Right lobe of liver (tissue), 6 donors: ENCODE measurements around the gene S100A12. TPM values are rescaled to one million over a fixed set of nuclear protein-coding genes. Genes with fewer than 3 reads are reported as not detected.

Experiments used
- ATAC-seq, 4 donors: fragments of 200-7000 bp; cut with Tn5 transposase; one replicate each; pipeline ENCODE4 v1.9.1; 2020; ENCODE audit warnings: mild to moderate bottlenecking in 4 of 4, moderate library complexity in 4 of 4
- DNase-seq, 3 donors: peaks; one replicate each; pipeline ENCODE4 v3.0.0-alpha.2; 2020
- H3K27ac ChIP-seq, 3 donors: fragments of 200-600 bp; one replicate each; pipeline ENCODE4 v1.8.0; 2022
- H3K27me3 ChIP-seq, 2 donors: fragments of 200-600 bp; one replicate each; pipeline ENCODE4 v1.8.0; 2022
- H3K36me3 ChIP-seq, 4 donors: fragments of 200-600 bp; sonication (generic) in 1 of 4; one replicate each; pipeline versions ENCODE4 v1.5.1 to v1.8.0; 2017 to 2022; ENCODE audit warnings: control low read depth in 1 of 4
- H3K4me1 ChIP-seq, 4 donors: fragments of 200-600 bp; sonication (generic) in 1 of 4; one replicate each; pipeline versions ENCODE4 v1.5.1 to v1.8.0; 2017 to 2022; ENCODE audit warnings: control low read depth in 1 of 4
- H3K4me3 ChIP-seq, 3 donors: fragments of 200-600 bp; one replicate each; pipeline ENCODE4 v1.8.0; 2022
- H3K9me3 ChIP-seq, 4 donors: fragments of 200-600 bp; sonication (generic) in 1 of 4; one replicate each; pipeline versions ENCODE4 v1.5.1 to v1.8.0; 2017 to 2022; ENCODE audit warnings: control low read depth in 1 of 4
- CTCF ChIP-seq, 4 donors: fragments of 200-600 bp in 3 of 4; fragments of 450-650 bp in 1 of 4; IDR thresholded peaks; one replicate each; pipeline versions ENCODE4 v1.5.1 to v1.8.0; 2016 to 2022; ENCODE audit warnings: antibody characterized with exemption in 4 of 4, mild to moderate bottlenecking in 2 of 4
- POLR2A ChIP-seq: fragments of 450-650 bp; IDR thresholded peaks from one replicate; pipeline ENCODE4 v1.6.1; 2017; ENCODE audit warnings: antibody characterized with exemption, mild to moderate bottlenecking
- WGBS: methylation state at CpG from one replicate; pipeline ENCODE4 v1.1.6; 2018; ENCODE audit warnings: low coverage, low lambda C conversion rate; ENCODE audit not compliant: insufficient coverage; ENCODE audit errors: missing lambda C conversion rate; 5-methylcytosine and 5-hydroxymethylcytosine counted together
- intact Hi-C, 2 donors: fragments of 100-400 bp; cut with DNase I; formaldehyde crosslinking; loops; one replicate each; pipeline versions ENCODE4 v1.11.2 to v1.14.1; 2022
- total RNA-seq, 6 experiments: library from RNA; depleted of rRNA in 2 of 6; stranded (reverse); fragments of >200 nt in 2 of 6; fragmentation: NEBNext Ultra II Directional in 3 of 6; extraction: Animal tissue kit (Norgen Biotek cat#: 25700) in 3 of 6; gene quantifications; one replicate each; pipeline versions ENCODE4 v1.1.0 to v1.2.4, GENCODE V29; 2016 to 2023
- donor health status: DM: no; HTN: yes; CAD: no.
- donor health status: DM: no; HTN: no; CAD: no.
- donor health status: DM: no; HTN: no; CAD: no.
- donor health status: DM: no; HTN: yes; CAD: no.
- donor health status: DM: no; HTN: yes; CAD: no.

Gene S100A12
- total RNA-seq, 6 experiments from 2014 or later: 1.5 to 3.8 (median 3.0) TPM

GRCh38 chr1:153364766-153365666 is 10.4 kb downstream of the S100A12 start:
- no peak for TF ChIP-seq CTCF (IDR thresholded peaks at IDR 0.05)
- TF ChIP-seq POLR2A: no peak
- Histone ChIP-seq H3K36me3 (no peaks in the 10 kb centered on the region), H3K27ac (no peak overlapping the region), H3K4me3 (no peak overlapping the region), H3K27me3 (no peaks in the 10 kb centered on the region), H3K4me1 (no peaks in the 10 kb centered on the region), H3K9me3 (no peaks in the 10 kb centered on the region)
- no peak for ATAC-seq
- intact Hi-C loops: no loop called here
- 58% methylated on average over 12 of the region's 12 CpGs for WGBS
- peak in 1 of 3 donors; percentile 45 for DNase-seq

- ATAC-seq (no peak), DNase-seq (no peak)
- H3K27ac ChIP-seq: no peak overlapping the region
- intact Hi-C loops: no loop called here
- no peaks in the 10 kb centered on the region for H3K27me3 ChIP-seq
- TF ChIP-seq CTCF (IDR thresholded peaks at IDR 0.05) (no peak), POLR2A (no peak)
- no peaks in the 10 kb centered on the region for H3K4me1 ChIP-seq
- H3K36me3 ChIP-seq: no peaks in the 10 kb centered on the region
- no peaks in the 10 kb centered on the region for H3K9me3 ChIP-seq
- no peak overlapping the region for H3K4me3 ChIP-seq
Measured at GRCh38 chr1:153364156-153364555, 11.3 kb downstream of the S100A12 start.

GRCh38 chr1:153363641-153364040 is 11.8 kb downstream of the S100A12 start:
- Histone ChIP-seq H3K9me3 (no peaks in the 10 kb centered on the region), H3K27me3 (no peaks in the 10 kb centered on the region), H3K36me3 (no peaks in the 10 kb centered on the region), H3K27ac (no peak overlapping the region), H3K4me1 (no peaks in the 10 kb centered on the region), H3K4me3 (no peak overlapping the region)
- no peak for DNase-seq
- ATAC-seq: no peak
- WGBS: 56% methylated on average over 3 of the region's 3 CpGs
- intact Hi-C loops: no loop called here
- TF ChIP-seq CTCF (IDR thresholded peaks at IDR 0.05) (no peak), POLR2A (no peak)

GRCh38 chr1:153362187-153362775 is 13.1 kb downstream of the S100A12 start:
- Histone ChIP-seq H3K4me1 (peaks cover 0 to 8% (median 2%) of the 10 kb centered on the region in 4 donors), H3K27ac (no peak overlapping the region), H3K27me3 (no peaks in the 10 kb centered on the region), H3K36me3 (no peaks in the 10 kb centered on the region), H3K9me3 (no peaks in the 10 kb centered on the region), H3K4me3 (no peak overlapping the region)
- intact Hi-C loops: no loop called here
- no peak for TF ChIP-seq POLR2A
- no peak for TF ChIP-seq CTCF (IDR thresholded peaks at IDR 0.05)
- 29% methylated on average over 2 of the region's 3 CpGs for WGBS
- peak in 1 of 3 donors; percentile 41 for DNase-seq
- no peak for ATAC-seq
